K562 (cell line): ENCODE results near the gene CHSY1. TPM values are rescaled to one million over a fixed set of nuclear protein-coding genes. Genes with fewer than 3 reads are reported as not detected.

Experiments
- ESRRA ChIP-seq: fragments of 450-650 bp; IDR thresholded peaks from 2 replicates; pipeline ENCODE4 v1.6.1; 2014; ENCODE audit warnings: low read depth, mild to moderate bottlenecking, moderate library complexity, borderline replicate concordance
- RERE ChIP-seq: sonication (generic); formaldehyde crosslinking; IDR thresholded peaks from 2 replicates; pipeline ENCODE4 v1.8.0; 2023; ENCODE audit warnings: missing genetic modification reagents, mild to moderate bottlenecking, borderline replicate concordance
- TGIF2 ChIP-seq: sonication (generic); formaldehyde crosslinking; IDR thresholded peaks from 2 replicates; pipeline ENCODE4 v1.8.1; 2022; ENCODE audit warnings: mild to moderate bottlenecking, missing genetic modification reagents, moderate library complexity
- ZNF444 ChIP-seq: fragments of 250-450 bp; sonication (Bioruptor Pico); IDR thresholded peaks from 2 replicates; pipeline ENCODE4 v1.4.0; 2020; ENCODE audit warnings: mild to moderate bottlenecking, moderate library complexity
- polyA plus RNA-seq, 8 experiments: library from polyadenylated mRNA; depleted of rRNA in 4 of 8; stranded (reverse) in 5 of 8; unstranded in 3 of 8; fragments of >200 nt; fragmentation: Nextera tagmentation in 2 of 8; fragmentation: Illumina TruSeq in 1 of 8; extraction: Ambion mirVana in 2 of 8; extraction: Trizol in 1 of 8; gene quantifications; 2 replicates each; pipeline versions ENCODE4 v1.2.1 to v1.2.3, GENCODE V29; 2011 to 2014; ENCODE audit warnings: inconsistent platforms in 1 of 8, missing spikeins in 1 of 8
- total RNA-seq, 7 experiments: library from RNA; depleted of rRNA in 6 of 7; stranded (reverse); fragments of >200 nt in 6 of 7; fragmentation: Illumina TruSeq in 2 of 7; extraction: Trizol in 2 of 7; gene quantifications; 2 replicates each; pipeline versions ENCODE4 v1.2.1 to v1.2.3, GENCODE V29; 2011 to 2021; ENCODE audit warnings: low replicate concordance in 1 of 7

Gene CHSY1
- total and polyA plus RNA-seq, 9 of the 15 experiments (the other 6 are each of a cell fraction or from before 2014, with no cell fraction given) = 7.0 to 16.4 (median 13.4) TPM

- TF ChIP-seq RERE (CRISPR knock-in tag) (no peak), TGIF2 (no peak), ZNF444 (CRISPR knock-in tag) (no peak), ESRRA (no peak)
These were observed 4.8 kb downstream of the CHSY1 start (continued) for GRCh38 chr15:101246824-101247745.
